Activated naive CD8-positive, alpha-beta T cell (primary cell): ENCODE data around the gene NOD2.

Source experiments
- H3K27ac Mint-ChIP-seq: one replicate; pipeline ENCODE4 v1.8.0; 2021; ENCODE audit warnings: mixed read lengths
- H3K27me3 Mint-ChIP-seq: one replicate; pipeline ENCODE4 v1.8.0; 2021; ENCODE audit warnings: mixed read lengths
- H3K36me3 Mint-ChIP-seq: one replicate; pipeline ENCODE4 v1.8.0; 2021; ENCODE audit warnings: mixed read lengths
- H3K4me1 Mint-ChIP-seq: one replicate; pipeline ENCODE4 v1.8.0; 2021; ENCODE audit warnings: low read depth, mixed read lengths
- H3K4me3 Mint-ChIP-seq: one replicate; pipeline ENCODE4 v1.8.0; 2021; ENCODE audit warnings: mild to moderate bottlenecking, mixed read lengths
- H3K9me3 Mint-ChIP-seq: one replicate; pipeline ENCODE4 v1.8.0; 2021; ENCODE audit warnings: low read depth, mixed read lengths

Gene NOD2

DNA sequence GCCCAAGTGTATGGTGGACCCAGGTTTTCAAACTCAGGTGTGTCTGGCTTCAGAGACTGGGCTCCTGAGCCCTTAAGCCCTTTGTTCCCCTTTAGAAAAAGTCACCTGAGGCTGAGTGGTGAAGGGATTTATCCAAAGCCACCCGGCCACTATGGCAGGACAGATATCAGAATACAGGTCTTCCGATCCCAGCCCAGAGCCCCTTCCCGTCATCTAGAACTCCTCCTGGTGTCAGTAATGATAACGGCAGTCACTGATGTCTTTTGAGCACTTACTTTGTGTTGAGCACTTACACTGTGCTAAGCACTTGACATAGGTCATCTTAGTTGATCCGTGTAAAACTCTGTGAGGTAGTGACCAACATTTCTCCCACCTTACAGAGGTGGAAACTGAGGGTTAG, 16.6 kb downstream of the NOD2 start:
- H3K4me3 Mint-ChIP-seq, result no peak overlapping the region
- H3K9me3 Mint-ChIP-seq, result peaks cover 7% of the 10 kb centered on the region
- peaks cover 33% of the 10 kb centered on the region for H3K4me1 Mint-ChIP-seq
- peaks cover 10% of the 10 kb centered on the region for H3K36me3 Mint-ChIP-seq
- H3K27me3 Mint-ChIP-seq, result no peaks in the 10 kb centered on the region
- no peak overlapping the region for H3K27ac Mint-ChIP-seq

DNA sequence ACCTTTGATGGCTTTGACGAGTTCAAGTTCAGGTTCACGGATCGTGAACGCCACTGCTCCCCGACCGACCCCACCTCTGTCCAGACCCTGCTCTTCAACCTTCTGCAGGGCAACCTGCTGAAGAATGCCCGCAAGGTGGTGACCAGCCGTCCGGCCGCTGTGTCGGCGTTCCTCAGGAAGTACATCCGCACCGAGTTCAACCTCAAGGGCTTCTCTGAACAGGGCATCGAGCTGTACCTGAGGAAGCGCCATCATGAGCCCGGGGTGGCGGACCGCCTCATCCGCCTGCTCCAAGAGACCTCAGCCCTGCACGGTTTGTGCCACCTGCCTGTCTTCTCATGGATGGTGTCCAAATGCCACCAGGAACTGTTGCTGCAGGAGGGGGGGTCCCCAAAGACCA, 17.6 kb downstream of the NOD2 start:
- no peaks in the 10 kb centered on the region for H3K9me3 Mint-ChIP-seq
- no peak overlapping the region for H3K4me3 Mint-ChIP-seq
- H3K27me3 Mint-ChIP-seq, result no peaks in the 10 kb centered on the region
- peaks cover 2% of the 10 kb centered on the region for H3K36me3 Mint-ChIP-seq
- no peak overlapping the region for H3K27ac Mint-ChIP-seq
- H3K4me1 Mint-ChIP-seq, result peaks cover 33% of the 10 kb centered on the region

GRCh38 chr16:50711862-50712559, 18.6 kb downstream of the NOD2 start:
- Mint-ChIP-seq H3K27me3 (no peaks in the 10 kb centered on the region), H3K36me3 (no peaks in the 10 kb centered on the region), H3K9me3 (no peaks in the 10 kb centered on the region), H3K4me1 (peaks cover 32% of the 10 kb centered on the region), H3K27ac (no peak overlapping the region), H3K4me3 (no peak overlapping the region)

GRCh38 chr16:50712560-50712898, 19.1 kb downstream of the NOD2 start:
- Mint-ChIP-seq H3K27ac (no peak overlapping the region), H3K36me3 (no peaks in the 10 kb centered on the region), H3K9me3 (no peaks in the 10 kb centered on the region), H3K4me3 (no peak overlapping the region), H3K4me1 (peaks cover 32% of the 10 kb centered on the region), H3K27me3 (no peaks in the 10 kb centered on the region)

GRCh38 chr16:50712956-50713355, 19.6 kb downstream of the NOD2 start:
- peaks cover 28% of the 10 kb centered on the region for H3K4me1 Mint-ChIP-seq

GRCh38 chr16:50717091-50717490, 23.7 kb downstream of the NOD2 start:
- Mint-ChIP-seq H3K4me1 (peaks cover 26% of the 10 kb centered on the region), H3K36me3 (no peaks in the 10 kb centered on the region), H3K9me3 (no peaks in the 10 kb centered on the region), H3K4me3 (no peak overlapping the region), H3K27me3 (no peaks in the 10 kb centered on the region), H3K27ac (no peak overlapping the region)

More at GRCh38 chr16:50712956-50713355, 19.6 kb downstream of the NOD2 start:
- Mint-ChIP-seq H3K9me3 (no peaks in the 10 kb centered on the region), H3K27me3 (no peaks in the 10 kb centered on the region), H3K36me3 (no peaks in the 10 kb centered on the region), H3K27ac (no peak overlapping the region), H3K4me3 (no peak overlapping the region)

- Mint-ChIP-seq H3K4me1 (peaks cover 29% of the 10 kb centered on the region), H3K36me3 (no peaks in the 10 kb centered on the region), H3K27ac (peak overlapping the region; percentile 16), H3K27me3 (no peaks in the 10 kb centered on the region), H3K4me3 (no peak overlapping the region), H3K9me3 (no peaks in the 10 kb centered on the region)
Measured at GRCh38 chr16:50717494-50717893, 24.1 kb downstream of the NOD2 start.

- Mint-ChIP-seq H3K27ac (no peak overlapping the region), H3K4me1 (peaks cover 34% of the 10 kb centered on the region)
Measured at GRCh38 chr16:50718061-50718760, 24.8 kb downstream of the NOD2 start.

DNA sequence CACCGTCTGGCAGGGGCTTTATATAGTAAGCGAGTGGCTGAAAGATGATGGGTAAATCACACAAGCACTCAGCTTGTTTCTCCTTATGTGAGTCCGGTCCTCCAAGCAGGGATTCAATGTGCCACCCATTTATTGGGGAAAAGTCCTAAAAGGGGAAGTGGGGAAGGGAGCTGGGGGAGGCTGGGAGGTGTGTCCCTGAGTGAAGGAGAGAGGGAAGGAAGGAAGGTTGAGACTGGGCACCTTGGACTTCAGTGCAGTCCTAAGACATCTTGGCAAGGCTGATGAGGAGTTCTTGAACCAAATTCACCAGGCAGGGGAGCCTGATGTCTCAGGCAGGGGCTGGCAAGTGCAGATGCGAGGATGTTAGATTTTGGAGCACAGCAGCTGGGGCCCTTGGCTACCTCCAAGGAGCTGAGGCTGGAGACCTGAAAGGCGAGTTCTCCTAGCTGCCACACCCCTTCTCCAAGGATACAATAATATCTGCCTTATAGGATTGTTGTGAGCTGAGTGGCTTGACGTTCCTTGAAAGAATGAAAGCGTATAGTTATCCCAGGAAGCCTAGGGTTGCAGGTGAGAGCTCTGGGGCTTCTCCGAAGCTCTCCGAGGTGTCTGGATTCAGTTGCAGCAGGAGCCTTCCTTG, 25.5 kb downstream of the NOD2 start:
- Mint-ChIP-seq H3K27me3 (no peaks in the 10 kb centered on the region), H3K4me1 (peaks cover 35% of the 10 kb centered on the region), H3K36me3 (peaks cover 2% of the 10 kb centered on the region), H3K4me3 (no peak overlapping the region), H3K9me3 (peaks cover 1% of the 10 kb centered on the region), H3K27ac (no peak overlapping the region)

More at GRCh38 chr16:50718061-50718760, 24.8 kb downstream of the NOD2 start:
- Mint-ChIP-seq H3K9me3 (no peaks in the 10 kb centered on the region), H3K4me3 (no peak overlapping the region), H3K36me3 (no peaks in the 10 kb centered on the region), H3K27me3 (no peaks in the 10 kb centered on the region)

DNA sequence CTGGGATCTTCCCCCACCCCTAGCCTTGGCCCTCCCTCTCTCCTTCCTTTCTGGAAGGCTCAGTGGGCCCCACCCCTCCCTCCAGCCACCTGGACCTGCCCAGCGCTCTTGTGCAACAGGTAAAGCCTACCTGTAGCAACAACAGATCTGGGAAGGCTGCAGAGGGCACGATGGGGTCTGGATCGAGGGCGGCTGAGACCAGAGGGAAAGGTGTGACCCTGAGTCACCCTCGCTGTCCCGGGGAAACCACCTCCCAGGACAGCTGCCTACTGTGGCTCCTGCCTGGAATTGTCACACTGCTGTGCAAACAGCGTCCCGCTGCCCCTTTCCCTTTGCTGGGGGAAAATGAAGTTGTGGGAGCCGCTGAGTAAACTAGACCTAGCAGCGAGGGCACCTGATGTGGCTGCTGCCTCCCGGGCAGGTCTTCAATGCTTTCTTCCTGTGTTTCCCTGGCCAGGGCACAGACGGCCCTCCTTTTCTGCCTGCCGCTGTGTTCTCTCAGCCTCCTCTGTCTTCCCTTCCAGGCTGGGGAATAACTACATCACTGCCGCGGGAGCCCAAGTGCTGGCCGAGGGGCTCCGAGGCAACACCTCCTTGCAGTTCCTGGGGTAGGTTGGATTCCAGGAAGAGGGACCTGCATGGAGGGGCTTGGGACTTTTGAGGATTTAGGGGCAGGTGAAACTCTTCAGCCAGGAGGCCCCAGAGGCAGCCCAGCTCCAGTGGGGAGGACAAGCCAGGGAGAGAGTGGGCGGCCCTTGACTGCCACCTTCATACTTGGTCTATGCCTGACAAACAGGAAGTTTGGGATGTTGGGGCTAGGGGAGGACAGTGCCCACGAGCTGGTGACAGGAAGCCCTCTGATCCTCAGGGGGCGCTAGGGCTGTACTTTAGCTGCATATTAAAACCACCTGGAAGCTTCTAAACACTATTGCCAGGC, 26.3 kb downstream of the NOD2 start:
- H3K4me1 Mint-ChIP-seq, result peaks cover 35% of the 10 kb centered on the region
- peak overlapping the region; percentile 34 for H3K27ac Mint-ChIP-seq
- H3K9me3 Mint-ChIP-seq, result peaks cover 8% of the 10 kb centered on the region

DNA sequence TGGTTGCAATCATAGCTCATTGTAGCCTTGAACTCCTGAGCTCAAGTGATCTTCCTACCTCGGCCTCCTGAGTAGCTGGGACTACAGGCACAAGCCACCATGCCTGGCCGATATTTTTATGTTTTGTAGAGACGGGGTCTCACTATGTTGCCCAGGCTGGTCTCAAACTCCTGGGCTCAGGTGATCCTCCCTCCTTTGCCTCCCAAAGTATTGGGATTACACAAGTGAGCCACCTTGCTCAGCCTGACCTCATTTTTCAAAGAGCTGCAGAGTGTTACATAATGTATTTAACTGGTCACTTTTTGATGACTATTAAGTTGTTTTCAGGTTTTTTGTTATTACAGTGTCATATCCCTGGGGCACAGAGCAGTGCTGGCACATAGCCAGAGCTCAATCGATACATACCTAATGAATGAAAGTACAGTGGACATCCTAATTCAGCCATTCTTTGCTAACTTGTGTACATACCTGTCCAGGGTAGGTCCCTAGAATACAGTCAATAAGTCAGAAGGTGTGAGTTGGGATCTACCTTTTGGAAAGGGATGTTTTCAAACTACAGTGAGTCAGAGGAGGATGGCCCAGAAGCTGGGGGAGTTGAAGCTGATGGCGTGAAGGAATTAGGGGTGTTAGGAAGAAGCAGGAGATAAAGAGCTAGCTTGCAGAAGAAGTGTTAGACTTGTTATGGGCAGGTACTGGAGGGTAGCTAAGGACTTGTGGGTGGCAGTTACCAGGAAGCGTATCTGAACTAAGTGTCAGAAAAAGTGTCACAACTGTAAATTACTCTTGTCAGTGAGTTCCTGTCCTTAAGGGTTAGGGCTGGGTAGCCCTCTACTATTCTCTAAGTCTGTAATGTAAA, 28.4 kb downstream of the NOD2 start:
- Mint-ChIP-seq H3K27me3 (no peaks in the 10 kb centered on the region), H3K4me3 (peak overlapping the region; percentile 4), H3K36me3 (peaks cover 9% of the 10 kb centered on the region), H3K9me3 (peaks cover 8% of the 10 kb centered on the region), H3K4me1 (peaks cover 35% of the 10 kb centered on the region), H3K27ac (no peak overlapping the region)

More for the DNA sequence above, 26.3 kb downstream of the NOD2 start:
- Mint-ChIP-seq H3K36me3 (peaks cover 9% of the 10 kb centered on the region), H3K27me3 (no peaks in the 10 kb centered on the region), H3K4me3 (no peak overlapping the region)

GRCh38 chr16:50722405-50722737, 29.0 kb downstream of the NOD2 start:
- no peak overlapping the region for H3K4me3 Mint-ChIP-seq
- peaks cover 9% of the 10 kb centered on the region for H3K36me3 Mint-ChIP-seq
- H3K27me3 Mint-ChIP-seq, result no peaks in the 10 kb centered on the region
- peaks cover 32% of the 10 kb centered on the region for H3K4me1 Mint-ChIP-seq
- H3K9me3 Mint-ChIP-seq, result peaks cover 8% of the 10 kb centered on the region
- H3K27ac Mint-ChIP-seq, result no peak overlapping the region

GRCh38 chr16:50722960-50723359, 29.6 kb downstream of the NOD2 start:
- Mint-ChIP-seq H3K9me3 (peaks cover 8% of the 10 kb centered on the region), H3K36me3 (peaks cover 9% of the 10 kb centered on the region), H3K27ac (no peak overlapping the region), H3K4me1 (peaks cover 31% of the 10 kb centered on the region), H3K4me3 (no peak overlapping the region), H3K27me3 (no peaks in the 10 kb centered on the region)

GRCh38 chr16:50724306-50724705, 30.9 kb downstream of the NOD2 start:
- H3K36me3 Mint-ChIP-seq, result peaks cover 9% of the 10 kb centered on the region
- H3K27ac Mint-ChIP-seq, result no peak overlapping the region

More at GRCh38 chr16:50724306-50724705, 30.9 kb downstream of the NOD2 start:
- Mint-ChIP-seq H3K9me3 (peaks cover 8% of the 10 kb centered on the region), H3K4me1 (peaks cover 25% of the 10 kb centered on the region), H3K4me3 (no peak overlapping the region), H3K27me3 (no peaks in the 10 kb centered on the region)
